Astrocyte (in vitro differentiated cells and primary cell): Measurements from ENCODE around the gene GCNT2. TPM values are rescaled to one million over a fixed set of nuclear protein-coding genes. Genes with fewer than 3 reads are reported as not detected.

Experiments
- DNase-seq: peaks from one replicate; pipeline ENCODE4 v3.0.0-alpha.2; 2010; ENCODE audit warnings: low read depth
- FAIRE-seq: peaks from 2 replicates; lab custom pipeline; 2011; peaks lifted over from hg19 to GRCh38; lab: Jason Lieb, UNC
- H2AFZ ChIP-seq: 2 replicates; pipeline ENCODE4 v1.6.0; 2012; ENCODE audit warnings: low read depth, low read length, inconsistent platforms
- H3K27ac ChIP-seq: 2 replicates; pipeline ENCODE4 v1.5.1; 2011; ENCODE audit warnings: low read depth, low read length, inconsistent platforms
- H3K27me3 ChIP-seq: 2 replicates; pipeline ENCODE4 v1.6.0; 2011; ENCODE audit warnings: low read length, inconsistent platforms; ENCODE audit not compliant: insufficient read depth
- H3K36me3 ChIP-seq: 2 replicates; pipeline ENCODE4 v1.5.1; 2011; ENCODE audit warnings: low read length, inconsistent platforms; ENCODE audit not compliant: insufficient read depth
- H3K4me1 ChIP-seq: 2 replicates; pipeline ENCODE4 v1.5.1; 2011; ENCODE audit warnings: low read length, inconsistent platforms; ENCODE audit not compliant: insufficient read depth
- H3K4me2 ChIP-seq: 2 replicates; pipeline ENCODE4 v1.6.0; 2012; ENCODE audit warnings: low read length, inconsistent platforms
- H3K4me3 ChIP-seq: 2 replicates; pipeline ENCODE4 v1.5.1; 2011; ENCODE audit warnings: low read depth, mild to moderate bottlenecking, low read length, inconsistent platforms; ENCODE audit not compliant: insufficient read depth
- H3K79me2 ChIP-seq: 2 replicates; pipeline ENCODE4 v1.6.0; 2012; ENCODE audit warnings: mild to moderate bottlenecking, low read length, inconsistent platforms; ENCODE audit not compliant: insufficient read depth
- H3K9ac ChIP-seq: 2 replicates; pipeline ENCODE4 v1.6.0; 2012; ENCODE audit warnings: mild to moderate bottlenecking, low read length, inconsistent platforms
- H3K9me3 ChIP-seq: 2 replicates; pipeline ENCODE4 v1.5.1; 2012; ENCODE audit warnings: low read depth, mild to moderate bottlenecking, low read length, inconsistent platforms; ENCODE audit not compliant: insufficient read depth
- H4K20me1 ChIP-seq: 2 replicates; pipeline ENCODE4 v1.6.0; 2012; ENCODE audit warnings: low read length, inconsistent platforms; ENCODE audit not compliant: insufficient read depth
- H3K27ac Mint-ChIP-seq: one replicate; pipeline ENCODE4 v1.8.0; 2021; ENCODE audit warnings: mild to moderate bottlenecking, mixed read lengths; ENCODE audit not compliant: unreplicated experiment
- H3K27me3 Mint-ChIP-seq: one replicate; pipeline ENCODE4 v1.8.0; 2021; ENCODE audit warnings: low read depth, mixed read lengths; ENCODE audit not compliant: unreplicated experiment
- H3K36me3 Mint-ChIP-seq: one replicate; pipeline ENCODE4 v1.8.0; 2021; ENCODE audit warnings: low read depth, mixed read lengths; ENCODE audit not compliant: unreplicated experiment
- H3K4me1 Mint-ChIP-seq: one replicate; pipeline ENCODE4 v1.8.0; 2021; ENCODE audit warnings: low read depth, mixed read lengths; ENCODE audit not compliant: unreplicated experiment
- H3K4me3 Mint-ChIP-seq: one replicate; pipeline ENCODE4 v1.8.0; 2021; ENCODE audit warnings: mild to moderate bottlenecking, moderate library complexity, mixed read lengths; ENCODE audit not compliant: unreplicated experiment
- H3K9me3 Mint-ChIP-seq: one replicate; pipeline ENCODE4 v1.8.0; 2021; ENCODE audit warnings: mild to moderate bottlenecking, mixed read lengths; ENCODE audit not compliant: unreplicated experiment
- EZH2 ChIP-seq: IDR thresholded peaks from 2 replicates; pipeline ENCODE4 v1.6.1; 2012; ENCODE audit warnings: mild to moderate bottlenecking, low read length, inconsistent platforms; ENCODE audit not compliant: insufficient read depth
- total RNA-seq: library from RNA; stranded (reverse); gene quantifications from 2 replicates; pipeline ENCODE4 v1.2.1, GENCODE V29; 2021
- TF ChIP-seq, protein P1 (sequence below): IDR thresholded peaks from 2 replicates; pipeline ENCODE4 v1.5.1; 2011; ENCODE audit warnings: low read depth, mild to moderate bottlenecking, inconsistent platforms, low read length, moderate library complexity; ENCODE audit not compliant: insufficient read depth

The GCNT2 gene
- total RNA-seq, 1 donor from 2014 or later = 14.8 TPM

DNA sequence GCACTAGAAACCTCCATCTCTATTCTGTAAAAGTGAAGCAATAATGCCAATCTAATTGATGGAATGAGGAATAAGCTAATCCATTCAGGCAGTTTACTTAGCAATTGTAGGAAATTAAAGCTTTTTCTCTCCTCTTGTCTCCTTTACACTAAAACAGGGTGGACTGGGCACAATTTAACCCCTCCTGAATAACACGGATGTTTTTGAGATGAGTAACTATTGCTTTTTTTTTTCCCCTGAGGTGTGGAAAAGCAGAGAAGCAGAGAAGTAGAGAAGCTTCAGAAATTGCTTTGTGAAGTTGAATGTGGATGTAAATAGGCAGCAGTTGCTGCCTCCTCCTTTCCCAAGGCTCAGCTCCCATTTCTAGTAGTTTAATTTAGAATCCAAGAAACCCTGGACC is 40.0 kb upstream of the GCNT2 start:
- Histone ChIP-seq H3K4me3 (no peak overlapping the region), H3K9ac (no peak overlapping the region), H3K4me2 (peak overlapping the region; percentile 21), H2AFZ (no peak overlapping the region), H3K27me3 (no peaks in the 10 kb centered on the region), H3K4me1 (peaks cover 3% of the 10 kb centered on the region), H3K9me3 (no peaks in the 10 kb centered on the region), H3K36me3 (no peaks in the 10 kb centered on the region), H3K27ac (no peak overlapping the region), H4K20me1 (no peaks in the 10 kb centered on the region), H3K79me2 (no peaks in the 10 kb centered on the region)
- no peaks in the 10 kb centered on the region for H3K36me3 Mint-ChIP-seq
- FAIRE-seq = no peak
- H3K9me3 Mint-ChIP-seq = no peaks in the 10 kb centered on the region
- peaks cover 6% of the 10 kb centered on the region for H3K27me3 Mint-ChIP-seq
- no peak for TF ChIP-seq EZH2
- TF ChIP-seq, protein P1, sequence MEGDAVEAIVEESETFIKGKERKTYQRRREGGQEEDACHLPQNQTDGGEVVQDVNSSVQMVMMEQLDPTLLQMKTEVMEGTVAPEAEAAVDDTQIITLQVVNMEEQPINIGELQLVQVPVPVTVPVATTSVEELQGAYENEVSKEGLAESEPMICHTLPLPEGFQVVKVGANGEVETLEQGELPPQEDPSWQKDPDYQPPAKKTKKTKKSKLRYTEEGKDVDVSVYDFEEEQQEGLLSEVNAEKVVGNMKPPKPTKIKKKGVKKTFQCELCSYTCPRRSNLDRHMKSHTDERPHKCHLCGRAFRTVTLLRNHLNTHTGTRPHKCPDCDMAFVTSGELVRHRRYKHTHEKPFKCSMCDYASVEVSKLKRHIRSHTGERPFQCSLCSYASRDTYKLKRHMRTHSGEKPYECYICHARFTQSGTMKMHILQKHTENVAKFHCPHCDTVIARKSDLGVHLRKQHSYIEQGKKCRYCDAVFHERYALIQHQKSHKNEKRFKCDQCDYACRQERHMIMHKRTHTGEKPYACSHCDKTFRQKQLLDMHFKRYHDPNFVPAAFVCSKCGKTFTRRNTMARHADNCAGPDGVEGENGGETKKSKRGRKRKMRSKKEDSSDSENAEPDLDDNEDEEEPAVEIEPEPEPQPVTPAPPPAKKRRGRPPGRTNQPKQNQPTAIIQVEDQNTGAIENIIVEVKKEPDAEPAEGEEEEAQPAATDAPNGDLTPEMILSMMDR = no peak
- peak overlapping the region; percentile 9 for H3K4me3 Mint-ChIP-seq
- no peak overlapping the region for H3K27ac Mint-ChIP-seq
- peaks cover 17% of the 10 kb centered on the region for H3K4me1 Mint-ChIP-seq
- peak; percentile 12 for DNase-seq

DNA sequence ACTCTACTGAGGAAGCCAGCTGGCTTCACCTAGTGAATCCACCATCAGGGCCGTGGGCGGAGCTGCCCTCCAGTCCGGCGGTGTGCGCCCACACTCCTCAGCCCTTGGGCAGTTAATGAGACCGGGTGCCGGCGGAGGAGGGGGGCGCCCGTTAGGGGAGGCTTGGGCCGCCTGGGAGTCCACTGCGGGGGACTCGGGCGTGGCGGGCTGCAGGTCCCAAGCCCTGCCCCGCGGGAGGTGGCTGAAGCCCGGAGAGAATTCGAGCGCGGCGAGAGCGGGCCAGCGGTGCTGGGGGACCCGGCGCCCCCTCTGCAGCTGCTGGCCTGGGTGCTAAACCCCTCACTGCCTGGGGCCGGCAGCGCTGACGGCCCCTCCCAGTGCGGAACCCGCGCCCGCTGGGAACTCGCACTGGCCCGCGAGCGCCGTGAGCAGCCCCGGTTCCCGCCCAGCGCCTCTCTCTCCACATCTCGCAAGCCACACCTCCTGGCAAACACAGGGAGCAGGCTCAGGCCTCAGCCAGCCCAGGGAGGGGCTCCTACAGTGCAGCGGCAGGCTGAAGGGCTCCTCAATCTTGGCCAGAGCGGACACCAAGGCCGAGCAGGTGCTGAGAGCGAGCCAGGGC is 38.4 kb upstream of the GCNT2 start:
- Histone ChIP-seq H3K4me3 (no peak overlapping the region), H3K79me2 (no peaks in the 10 kb centered on the region), H3K27me3 (no peaks in the 10 kb centered on the region), H3K36me3 (no peaks in the 10 kb centered on the region), H3K4me2 (no peak overlapping the region), H3K4me1 (peaks cover 3% of the 10 kb centered on the region), H4K20me1 (no peaks in the 10 kb centered on the region), H3K27ac (no peak overlapping the region), H3K9ac (no peak overlapping the region), H3K9me3 (no peaks in the 10 kb centered on the region), H2AFZ (no peak overlapping the region)
- Mint-ChIP-seq H3K36me3 (no peaks in the 10 kb centered on the region), H3K27ac (no peak overlapping the region), H3K9me3 (no peaks in the 10 kb centered on the region), H3K27me3 (peaks cover 7% of the 10 kb centered on the region), H3K4me3 (no peak overlapping the region), H3K4me1 (peaks cover 17% of the 10 kb centered on the region)
- FAIRE-seq (no peak), DNase-seq (no peak)
- no peak for TF ChIP-seq EZH2
- TF ChIP-seq, protein P1 = no peak

DNA sequence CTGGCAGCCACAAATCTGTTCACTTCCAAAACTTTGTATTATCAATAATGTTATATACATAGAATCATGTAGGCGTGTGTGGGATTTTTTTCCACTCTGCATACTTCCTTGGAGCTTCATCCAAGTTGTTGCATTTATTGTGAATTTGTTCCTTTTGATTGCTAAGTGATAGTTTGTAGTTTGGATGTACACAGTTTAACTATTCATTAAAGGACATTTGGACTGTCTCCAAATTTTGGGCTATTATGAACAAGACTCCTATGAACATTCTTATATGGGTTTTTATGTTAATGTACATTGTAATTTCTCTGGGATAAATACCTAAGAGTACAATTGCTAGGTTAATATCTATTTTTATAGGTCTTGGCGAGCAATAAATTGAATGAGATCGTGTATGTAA is 36.2 kb upstream of the GCNT2 start:
- no peaks in the 10 kb centered on the region for H3K36me3 Mint-ChIP-seq
- Histone ChIP-seq H3K36me3 (no peaks in the 10 kb centered on the region), H3K9me3 (no peaks in the 10 kb centered on the region), H3K9ac (no peak overlapping the region), H2AFZ (no peak overlapping the region), H3K4me1 (peaks cover 3% of the 10 kb centered on the region), H3K4me3 (no peak overlapping the region), H3K4me2 (no peak overlapping the region), H3K27me3 (no peaks in the 10 kb centered on the region), H3K27ac (no peak overlapping the region), H4K20me1 (no peaks in the 10 kb centered on the region), H3K79me2 (no peaks in the 10 kb centered on the region)
- no peaks in the 10 kb centered on the region for H3K9me3 Mint-ChIP-seq
- no peak overlapping the region for H3K27ac Mint-ChIP-seq
- no peak overlapping the region for H3K4me3 Mint-ChIP-seq
- FAIRE-seq (no peak), DNase-seq (no peak)
- no peak for TF ChIP-seq EZH2
- TF ChIP-seq, protein P1 = no peak
- H3K27me3 Mint-ChIP-seq = peaks cover 21% of the 10 kb centered on the region
- H3K4me1 Mint-ChIP-seq = peaks cover 17% of the 10 kb centered on the region
